Measurements from ENCODE around the gene LARGE1.
A peak's percentile ranks its signal among the peaks of the same experiment; 100 is the strongest.

- no peak for TF ChIP-seq NR2C2 (CRISPR knock-in tag; IDR thresholded peaks at IDR 0.05; ENCODE audit: borderline replicate concordance)
- TF ChIP-seq PPARG (CRISPR knock-in tag; conservative IDR thresholded peaks at IDR 0.05) = no peak
- no peak; the same call in 1 of the 2 replicates for TF ChIP-seq ZNF205 (CRISPR knock-in tag; IDR thresholded peaks at IDR 0.05)
- TF ChIP-seq ZC3H4 (CRISPR knock-in tag; IDR thresholded peaks at IDR 0.05; ENCODE audit: borderline replicate concordance) = no peak
- TF ChIP-seq NKX3-1 (CRISPR knock-in tag; IDR thresholded peaks at IDR 0.05) = no peak
- TF ChIP-seq ZBTB8A (CRISPR knock-in tag; IDR thresholded peaks at IDR 0.05; ENCODE audit: borderline replicate concordance, low read depth) = no peak
- peak; percentile 62; the same call in 1 of the 2 replicates for TF ChIP-seq TAF1 (CRISPR knock-in tag; IDR thresholded peaks at IDR 0.05)
- TF ChIP-seq CTCF (CRISPR knock-in tag; IDR thresholded peaks at IDR 0.05) = 0 out of 2 replicates have a peak, but pooled peaks have one; percentile 7
- no peak for TF ChIP-seq HDAC2 (CRISPR knock-in tag; IDR thresholded peaks at IDR 0.05)
These were observed 750 bp upstream of the LARGE1 start for GRCh38 chr22:33920927-33921524.
